ENCODE results near the gene IL10RB.
"Not testable (repeated sequence)": the region's sequence is repeated elsewhere in the genome, so short reads cannot be mapped to it uniquely, and the experiment has no call there.

IL10RB gene

DNA sequence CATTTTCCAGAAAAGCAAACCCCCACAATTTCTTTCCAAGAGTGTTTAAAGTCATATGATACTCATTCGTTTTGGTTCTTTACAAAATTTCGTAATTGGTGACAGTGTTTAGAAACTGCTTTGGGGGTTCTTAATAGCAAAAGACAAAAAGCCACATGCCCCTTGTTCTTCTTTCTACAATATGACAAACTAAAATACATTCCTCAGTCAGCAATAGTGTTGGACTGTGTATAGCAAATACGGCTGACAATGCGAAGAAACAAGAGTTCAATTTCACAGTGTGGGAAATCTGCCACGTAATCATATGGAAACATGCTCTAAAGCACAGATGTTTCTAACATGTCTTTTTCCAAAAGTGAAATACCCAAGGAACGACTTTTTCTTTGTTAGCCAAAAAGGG, 51.0 kb downstream of the IL10RB start:
- Histone ChIP-seq H3K4me3 (replicated peaks; ENCODE audit: insufficient read depth, low read length) (no peak overlapping the region), H3K27ac (replicated peaks) (no peak overlapping the region), H3K27me3 (ENCODE audit: insufficient read depth, poor library complexity, severe bottlenecking) (no peaks in the 10 kb centered on the region)
- TF ChIP-seq GABPA (IDR thresholded peaks at IDR 0.05; ENCODE audit: low read depth) (no peak), POLR2AphosphoS5 (IDR thresholded peaks at IDR 0.05; ENCODE audit: low read depth) (no peak), SPI1 (IDR thresholded peaks at IDR 0.05; ENCODE audit: borderline replicate concordance, low read depth) (no peak)
- TF ChIP-seq, protein P1, sequence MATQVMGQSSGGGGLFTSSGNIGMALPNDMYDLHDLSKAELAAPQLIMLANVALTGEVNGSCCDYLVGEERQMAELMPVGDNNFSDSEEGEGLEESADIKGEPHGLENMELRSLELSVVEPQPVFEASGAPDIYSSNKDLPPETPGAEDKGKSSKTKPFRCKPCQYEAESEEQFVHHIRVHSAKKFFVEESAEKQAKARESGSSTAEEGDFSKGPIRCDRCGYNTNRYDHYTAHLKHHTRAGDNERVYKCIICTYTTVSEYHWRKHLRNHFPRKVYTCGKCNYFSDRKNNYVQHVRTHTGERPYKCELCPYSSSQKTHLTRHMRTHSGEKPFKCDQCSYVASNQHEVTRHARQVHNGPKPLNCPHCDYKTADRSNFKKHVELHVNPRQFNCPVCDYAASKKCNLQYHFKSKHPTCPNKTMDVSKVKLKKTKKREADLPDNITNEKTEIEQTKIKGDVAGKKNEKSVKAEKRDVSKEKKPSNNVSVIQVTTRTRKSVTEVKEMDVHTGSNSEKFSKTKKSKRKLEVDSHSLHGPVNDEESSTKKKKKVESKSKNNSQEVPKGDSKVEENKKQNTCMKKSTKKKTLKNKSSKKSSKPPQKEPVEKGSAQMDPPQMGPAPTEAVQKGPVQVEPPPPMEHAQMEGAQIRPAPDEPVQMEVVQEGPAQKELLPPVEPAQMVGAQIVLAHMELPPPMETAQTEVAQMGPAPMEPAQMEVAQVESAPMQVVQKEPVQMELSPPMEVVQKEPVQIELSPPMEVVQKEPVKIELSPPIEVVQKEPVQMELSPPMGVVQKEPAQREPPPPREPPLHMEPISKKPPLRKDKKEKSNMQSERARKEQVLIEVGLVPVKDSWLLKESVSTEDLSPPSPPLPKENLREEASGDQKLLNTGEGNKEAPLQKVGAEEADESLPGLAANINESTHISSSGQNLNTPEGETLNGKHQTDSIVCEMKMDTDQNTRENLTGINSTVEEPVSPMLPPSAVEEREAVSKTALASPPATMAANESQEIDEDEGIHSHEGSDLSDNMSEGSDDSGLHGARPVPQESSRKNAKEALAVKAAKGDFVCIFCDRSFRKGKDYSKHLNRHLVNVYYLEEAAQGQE (IDR thresholded peaks at IDR 0.05; ENCODE audit: insufficient replicate concordance, low read depth), result no peak
- TF ChIP-seq, protein P2, sequence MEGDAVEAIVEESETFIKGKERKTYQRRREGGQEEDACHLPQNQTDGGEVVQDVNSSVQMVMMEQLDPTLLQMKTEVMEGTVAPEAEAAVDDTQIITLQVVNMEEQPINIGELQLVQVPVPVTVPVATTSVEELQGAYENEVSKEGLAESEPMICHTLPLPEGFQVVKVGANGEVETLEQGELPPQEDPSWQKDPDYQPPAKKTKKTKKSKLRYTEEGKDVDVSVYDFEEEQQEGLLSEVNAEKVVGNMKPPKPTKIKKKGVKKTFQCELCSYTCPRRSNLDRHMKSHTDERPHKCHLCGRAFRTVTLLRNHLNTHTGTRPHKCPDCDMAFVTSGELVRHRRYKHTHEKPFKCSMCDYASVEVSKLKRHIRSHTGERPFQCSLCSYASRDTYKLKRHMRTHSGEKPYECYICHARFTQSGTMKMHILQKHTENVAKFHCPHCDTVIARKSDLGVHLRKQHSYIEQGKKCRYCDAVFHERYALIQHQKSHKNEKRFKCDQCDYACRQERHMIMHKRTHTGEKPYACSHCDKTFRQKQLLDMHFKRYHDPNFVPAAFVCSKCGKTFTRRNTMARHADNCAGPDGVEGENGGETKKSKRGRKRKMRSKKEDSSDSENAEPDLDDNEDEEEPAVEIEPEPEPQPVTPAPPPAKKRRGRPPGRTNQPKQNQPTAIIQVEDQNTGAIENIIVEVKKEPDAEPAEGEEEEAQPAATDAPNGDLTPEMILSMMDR (IDR thresholded peaks at IDR 0.05; ENCODE audit: insufficient read depth, low read length), result no peak
- DNase-seq (ENCODE audit: low read depth in 1 of 2, low spot score in 1 of 2), result no peak

DNA sequence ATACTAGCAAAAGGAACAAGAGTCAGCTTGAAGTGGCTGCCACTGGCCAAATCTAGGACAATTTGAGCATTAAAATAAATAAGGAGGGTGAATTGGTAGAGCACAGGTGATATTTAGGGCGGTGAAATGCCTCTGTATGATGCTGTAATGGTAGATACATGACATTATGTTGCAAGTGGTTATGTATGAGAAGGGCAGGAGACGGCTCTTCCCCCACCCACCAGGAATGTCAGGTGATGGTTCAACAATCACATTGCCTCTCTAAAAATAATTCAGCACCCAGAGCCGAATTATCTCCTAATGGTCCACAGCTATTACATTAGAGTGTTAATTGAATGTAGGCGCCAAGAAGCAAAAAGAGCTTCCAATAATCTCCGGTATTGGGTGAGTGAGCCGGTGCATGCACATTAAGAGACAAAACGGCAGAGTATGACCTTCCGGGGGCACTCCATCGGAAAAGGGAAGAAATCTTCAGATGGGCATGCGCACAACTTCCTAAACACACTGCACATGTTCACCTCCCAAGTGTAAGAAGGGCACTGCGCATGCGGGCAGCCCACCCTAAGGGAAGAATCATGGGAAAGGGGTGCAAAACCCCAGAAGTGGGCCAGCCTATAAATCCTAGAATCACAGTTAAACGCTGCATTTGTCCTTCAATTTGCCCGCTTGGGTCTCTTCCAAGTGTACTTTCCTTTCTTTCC, 51.8 kb downstream of the IL10RB start:
- TF ChIP-seq, protein P1 (IDR thresholded peaks at IDR 0.05; ENCODE audit: insufficient replicate concordance, low read depth), result no peak
- TF ChIP-seq POLR2AphosphoS5 (IDR thresholded peaks at IDR 0.05; ENCODE audit: low read depth) (no peak), GABPA (IDR thresholded peaks at IDR 0.05; ENCODE audit: low read depth) (no peak), SPI1 (IDR thresholded peaks at IDR 0.05; ENCODE audit: borderline replicate concordance, low read depth) (no peak)
- TF ChIP-seq, protein P2 (IDR thresholded peaks at IDR 0.05; ENCODE audit: insufficient read depth, low read length), result no peak
- no peaks in the 10 kb centered on the region for H3K27me3 ChIP-seq (ENCODE audit: insufficient read depth, poor library complexity, severe bottlenecking)
- no peak overlapping the region for H3K4me3 ChIP-seq (replicated peaks; ENCODE audit: insufficient read depth, low read length)
- no peak for DNase-seq (ENCODE audit: low read depth in 1 of 2, low spot score in 1 of 2)
- H3K27ac ChIP-seq (replicated peaks), result no peak overlapping the region

DNA sequence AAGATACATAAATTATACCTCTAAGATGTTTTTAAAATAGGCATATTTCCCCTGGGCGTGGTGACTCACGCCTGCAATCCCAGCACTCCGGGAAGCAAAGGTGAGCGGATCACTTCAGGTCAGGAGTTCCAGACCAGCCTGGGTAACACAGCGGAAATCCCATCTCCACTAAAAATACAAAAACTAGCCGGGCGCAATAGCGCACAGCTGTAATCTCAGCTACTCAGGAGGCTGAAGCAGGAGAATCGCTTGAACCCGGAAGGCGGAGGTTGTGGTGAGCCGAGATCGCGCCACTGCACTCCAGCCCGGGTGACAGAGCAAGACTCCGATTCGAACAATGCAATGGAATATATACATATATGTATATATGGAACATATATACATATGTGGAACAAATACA, 54.8 kb downstream of the IL10RB start:
- not testable (repeated sequence) for DNase-seq (ENCODE audit: low read depth in 1 of 2, low spot score in 1 of 2); H3K4me3 ChIP-seq (replicated peaks; ENCODE audit: insufficient read depth, low read length); H3K27me3 ChIP-seq (ENCODE audit: insufficient read depth, poor library complexity, severe bottlenecking); H3K27ac ChIP-seq (replicated peaks)

DNA sequence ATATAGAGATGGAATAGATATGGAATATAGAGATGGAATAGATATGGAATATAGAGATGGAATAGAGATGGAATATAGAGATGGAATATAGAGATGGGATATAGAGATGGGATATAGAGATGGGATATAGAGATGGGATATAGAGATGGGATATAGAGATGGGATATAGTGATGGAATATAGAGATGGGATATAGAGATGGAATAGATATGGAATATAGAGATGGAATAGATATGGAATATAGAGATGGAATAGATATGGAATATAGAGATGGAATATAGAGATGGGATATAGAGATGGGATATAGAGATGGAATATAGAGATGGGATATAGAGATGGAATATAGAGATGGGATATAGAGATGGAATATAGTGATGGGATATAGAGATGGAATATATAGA, 57.4 kb downstream of the IL10RB start:
- H3K27ac ChIP-seq (replicated peaks); H3K27me3 ChIP-seq (ENCODE audit: insufficient read depth, poor library complexity, severe bottlenecking); DNase-seq (ENCODE audit: low read depth in 1 of 2, low spot score in 1 of 2): not testable (repeated sequence)
- 0 out of 2 replicates have a peak overlapping the region, but pooled peaks have one; percentile 95 for H3K4me3 ChIP-seq (replicated peaks; ENCODE audit: insufficient read depth, low read length)

Measured in HL-60 (cell line).